B cell (primary cell): Measurements from ENCODE around the gene USP48. TPM values are rescaled to one million over a fixed set of nuclear protein-coding genes. Genes with fewer than 3 reads are reported as not detected.

Source experiments
- ATAC-seq: fragments of 200-7000 bp; cut with Tn5 transposase; one replicate; pipeline ENCODE4 v1.10.0; 2021; ENCODE audit warnings: low read depth, mild to moderate bottlenecking, moderate number of reproducible peaks, moderate library complexity
- CTCF ChIA-PET: fragments of 350-600 bp; sonication (Branson Sonifier 250); formaldehyde crosslinking; loops from one replicate; lab custom pipeline; 2021; ENCODE audit warnings: antibody characterized with exemption, inconsistent platforms; lab: Charles Lee
- POLR2A ChIA-PET: fragments of 350-600 bp; sonication (Branson Sonifier 250); formaldehyde crosslinking; loops from one replicate; lab custom pipeline; 2021; ENCODE audit warnings: antibody characterized with exemption; lab: Charles Lee
- DNase-seq: peaks from one replicate; pipeline ENCODE4 v3.0.0; 2013
- H2AFZ ChIP-seq: 2 replicates; pipeline ENCODE4 v1.6.1; 2012; ENCODE audit warnings: mild to moderate bottlenecking, low read depth, low read length; ENCODE audit not compliant: insufficient read depth, poor library complexity, severe bottlenecking
- H3K27ac ChIP-seq, 2 donors: 1 replicate in 1 of 2; 2 replicates in 1 of 2; pipeline ENCODE4 v1.5.1; 2012 to 2013; ENCODE audit warnings: low read length in 2 of 2, mild to moderate bottlenecking in 2 of 2, moderate library complexity in 1 of 2
- H3K27me3 ChIP-seq, 4 experiments: fragments of 200-600 bp in 1 of 4; sonication (generic) in 1 of 4; replicated peaks in 1 of 4; 1 replicate in 2 of 4; 2 replicates in 2 of 4; pipeline versions ENCODE4 v1.6.1 to v1.7.0; 2013 to 2016; ENCODE audit warnings: low read length in 3 of 4, mild to moderate bottlenecking in 2 of 4, mixed read lengths in 1 of 4, moderate library complexity in 1 of 4; ENCODE audit not compliant: insufficient read depth in 4 of 4, control insufficient read depth in 3 of 4; ENCODE audit errors: control extremely low read depth in 1 of 4
- H3K36me3 ChIP-seq, 2 experiments: replicated peaks in 1 of 2; 1 replicate in 1 of 2; 2 replicates in 1 of 2; pipeline versions ENCODE4 v1.6.1 to v1.7.1; 2013; ENCODE audit warnings: low read length in 1 of 2; ENCODE audit not compliant: insufficient read depth in 2 of 2, control insufficient read depth in 1 of 2; ENCODE audit errors: control extremely low read depth in 1 of 2, extremely low read depth in 1 of 2
- H3K4me1 ChIP-seq, 2 donors: fragments of 200-600 bp in 1 of 2; sonication (generic) in 1 of 2; 1 replicate in 1 of 2; 2 replicates in 1 of 2; pipeline versions ENCODE4 v1.5.1 to v1.6.1; 2013 to 2017; ENCODE audit warnings: low read length in 2 of 2; ENCODE audit not compliant: control insufficient read depth in 2 of 2, insufficient read depth in 2 of 2
- H3K4me2 ChIP-seq: replicated peaks from 2 replicates; pipeline ENCODE3; 2012; ENCODE audit warnings: mild to moderate bottlenecking, low read depth, low read length; ENCODE audit not compliant: poor library complexity, severe bottlenecking
- H3K4me3 ChIP-seq, 5 experiments: fragments of 200-600 bp in 1 of 5; sonication (generic) in 1 of 5; 1 replicate in 3 of 5; 2 replicates in 2 of 5; pipeline versions ENCODE4 v1.5.1 to v1.7.0; 2011 to 2016; ENCODE audit warnings: low read length in 4 of 5, mild to moderate bottlenecking in 4 of 5, low read depth in 2 of 5, control low read depth in 1 of 5, moderate library complexity in 1 of 5; ENCODE audit not compliant: insufficient read depth in 1 of 5; ENCODE audit errors: control extremely low read depth in 1 of 5, extremely low read depth in 1 of 5
- H3K79me2 ChIP-seq: fragments of 200-600 bp; sonication (generic); one replicate; pipeline ENCODE4 v1.6.0; 2016; ENCODE audit warnings: low read length; ENCODE audit not compliant: control insufficient read depth, insufficient read depth
- H3K9ac ChIP-seq: fragments of 200-600 bp; sonication (generic); 2 replicates; pipeline ENCODE4 v1.6.1; 2017; ENCODE audit warnings: mild to moderate bottlenecking, low read length, moderate library complexity
- H3K9me3 ChIP-seq, 3 donors: one replicate each; pipeline versions ENCODE4 v1.6.1 to v1.7.1; 2013; ENCODE audit warnings: low read length in 2 of 3; ENCODE audit not compliant: control insufficient read depth in 2 of 3, insufficient read depth in 1 of 3; ENCODE audit errors: control extremely low read depth in 1 of 3
- H4K20me1 ChIP-seq: 2 replicates; pipeline ENCODE4 v1.6.0; 2012; ENCODE audit warnings: mild to moderate bottlenecking, low read length; ENCODE audit not compliant: insufficient read depth, control insufficient read depth, poor library complexity, severe bottlenecking
- H3K27ac Mint-ChIP-seq: one replicate; pipeline ENCODE4 v1.8.0; 2021; ENCODE audit warnings: mixed read lengths
- H3K27me3 Mint-ChIP-seq: one replicate; pipeline ENCODE4 v1.8.0; 2021; ENCODE audit warnings: mixed read lengths
- H3K4me1 Mint-ChIP-seq: one replicate; pipeline ENCODE4 v1.8.0; 2021; ENCODE audit warnings: mixed read lengths
- H3K4me3 Mint-ChIP-seq: one replicate; pipeline ENCODE4 v1.8.0; 2021; ENCODE audit warnings: mixed read lengths
- H3K9me3 Mint-ChIP-seq: one replicate; pipeline ENCODE4 v1.8.0; 2022; ENCODE audit warnings: mixed read lengths; ENCODE audit not compliant: insufficient read depth
- EZH2 ChIP-seq: IDR thresholded peaks from 2 replicates; pipeline ENCODE4 v1.6.1; 2012; ENCODE audit warnings: borderline replicate concordance, low read depth, mild to moderate bottlenecking, moderate library complexity, low read length; ENCODE audit not compliant: insufficient read depth, poor library complexity, severe bottlenecking
- WGBS: methylation state at CpG from one replicate; pipeline ENCODE4 v1.1.5; 2013; ENCODE audit warnings: missing lambda C conversion rate; ENCODE audit not compliant: insufficient coverage; 5-methylcytosine and 5-hydroxymethylcytosine counted together
- intact Hi-C: fragments of 100-400 bp; cut with micrococcal nuclease; formaldehyde crosslinking; loops from one replicate; pipeline ENCODE4 v1.10.0; 2022
- polyA plus RNA-seq: library from polyadenylated mRNA; depleted of rRNA; stranded (reverse); fragments of >200 nt; gene quantifications from 2 replicates; pipeline ENCODE4 v1.2.3, GENCODE V29; 2012
- total RNA-seq, 2 donors: library from RNA; stranded (reverse); fragments of 120-200 nt in 1 of 2; gene quantifications; 1 replicate in 1 of 2; 2 replicates in 1 of 2; pipeline versions ENCODE4 v1.2.3 to v1.2.4, GENCODE V29; 2013 to 2022
- TF ChIP-seq, protein P1 (sequence below): fragments of 200-600 bp; IDR thresholded peaks from one replicate; pipeline ENCODE4 v1.8.0; 2022; ENCODE audit warnings: antibody characterized with exemption, mild to moderate bottlenecking

Gene USP48
- total and polyA plus RNA-seq, 2 donors (not counting 1 experiment from before 2014, with no cell fraction given), result 21.2 to 135 TPM

- no peaks in the 10 kb centered on the region for H3K9me3 Mint-ChIP-seq
- H3K27ac Mint-ChIP-seq, result no peak overlapping the region
- intact Hi-C loops, result no loop called here
- Histone ChIP-seq H3K9me3 (peaks cover 0 to 22% (median 0%) of the 10 kb centered on the region in 3 donors), H3K27ac (no peak overlapping the region), H3K79me2 (no peaks in the 10 kb centered on the region), H3K27me3 (peaks cover 0 to 70% (median 24%) of the 10 kb centered on the region in 4 experiments), H3K4me1 (peaks cover 25 to 29% of the 10 kb centered on the region in 2 donors), H3K4me2 (no peak overlapping the region), H3K4me3 (no peak overlapping the region), H3K9ac (no peak overlapping the region), H2AFZ (no peak overlapping the region), H3K36me3 (no peaks in the 10 kb centered on the region), H4K20me1 (no peaks in the 10 kb centered on the region)
- no peak for ATAC-seq
- CTCF ChIA-PET, result no interaction called here
- H3K27me3 Mint-ChIP-seq, result peaks cover 38% of the 10 kb centered on the region
- 86% methylated on average over 22 of the region's 22 CpGs for WGBS
- H3K4me1 Mint-ChIP-seq, result peaks cover 23% of the 10 kb centered on the region
- TF ChIP-seq EZH2, result no peak
- TF ChIP-seq, protein P1, sequence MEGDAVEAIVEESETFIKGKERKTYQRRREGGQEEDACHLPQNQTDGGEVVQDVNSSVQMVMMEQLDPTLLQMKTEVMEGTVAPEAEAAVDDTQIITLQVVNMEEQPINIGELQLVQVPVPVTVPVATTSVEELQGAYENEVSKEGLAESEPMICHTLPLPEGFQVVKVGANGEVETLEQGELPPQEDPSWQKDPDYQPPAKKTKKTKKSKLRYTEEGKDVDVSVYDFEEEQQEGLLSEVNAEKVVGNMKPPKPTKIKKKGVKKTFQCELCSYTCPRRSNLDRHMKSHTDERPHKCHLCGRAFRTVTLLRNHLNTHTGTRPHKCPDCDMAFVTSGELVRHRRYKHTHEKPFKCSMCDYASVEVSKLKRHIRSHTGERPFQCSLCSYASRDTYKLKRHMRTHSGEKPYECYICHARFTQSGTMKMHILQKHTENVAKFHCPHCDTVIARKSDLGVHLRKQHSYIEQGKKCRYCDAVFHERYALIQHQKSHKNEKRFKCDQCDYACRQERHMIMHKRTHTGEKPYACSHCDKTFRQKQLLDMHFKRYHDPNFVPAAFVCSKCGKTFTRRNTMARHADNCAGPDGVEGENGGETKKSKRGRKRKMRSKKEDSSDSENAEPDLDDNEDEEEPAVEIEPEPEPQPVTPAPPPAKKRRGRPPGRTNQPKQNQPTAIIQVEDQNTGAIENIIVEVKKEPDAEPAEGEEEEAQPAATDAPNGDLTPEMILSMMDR, result no peak
- no peak for DNase-seq
- H3K4me3 Mint-ChIP-seq, result no peak overlapping the region
- POLR2A ChIA-PET, result no interaction called here
These were observed 116.2 kb downstream of the USP48 start for GRCh38 chr1:21666576-21667320.
